ENCODE data around the gene SOBP.

SOBP gene

DNA sequence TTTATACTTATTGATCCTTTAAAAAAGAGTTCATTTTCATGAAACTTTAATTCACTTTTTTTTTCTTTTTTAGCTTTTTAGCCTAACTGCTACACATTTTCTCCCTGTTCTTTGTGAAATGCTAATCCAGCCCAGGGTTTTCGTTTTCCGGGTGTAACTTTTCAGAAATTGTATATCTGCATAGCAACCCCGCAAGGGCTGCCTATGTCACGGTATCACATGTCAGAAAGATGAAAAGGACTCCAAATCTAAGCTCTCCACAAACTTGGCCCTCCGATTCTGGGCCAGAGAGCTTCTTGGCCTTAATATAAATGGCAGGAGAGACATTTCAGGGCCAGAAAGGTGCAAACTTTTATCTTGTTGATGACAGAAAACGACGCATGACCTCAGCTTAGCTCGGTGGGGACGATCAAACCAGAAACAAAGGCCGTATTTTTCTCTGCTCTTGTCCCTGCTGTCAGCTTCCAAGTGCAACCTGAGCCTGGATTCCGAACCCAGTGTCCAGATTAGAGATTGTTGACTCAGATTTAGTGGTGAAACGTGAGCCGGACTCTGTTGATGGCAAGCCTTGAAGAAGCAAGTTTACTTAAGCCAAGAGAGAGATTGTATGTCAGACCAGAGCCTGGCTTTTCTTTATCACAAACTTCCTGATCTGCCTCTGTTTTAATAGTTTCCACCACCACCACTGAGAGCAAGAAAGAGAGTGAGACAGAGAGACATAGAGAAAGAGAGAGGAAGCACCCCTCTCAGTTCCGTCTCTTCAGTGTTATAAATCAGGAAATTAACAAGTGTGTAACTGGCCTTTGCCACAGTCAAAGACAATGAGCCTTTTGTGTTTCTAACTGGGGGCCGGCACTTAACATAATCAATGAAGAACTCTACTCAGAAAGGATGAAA lies 176.4 kb downstream of the SOBP start (continued):
- no peak for TF ChIP-seq ZNF529 (tag by site-specific recombination; IDR thresholded peaks at IDR 0.05; ENCODE audit: insufficient replicate concordance)
- no peak for TF ChIP-seq GLI4 (tag by site-specific recombination; IDR thresholded peaks at IDR 0.05)
- TF ChIP-seq ZNF654 (tag by site-specific recombination; IDR thresholded peaks at IDR 0.05; ENCODE audit: low read depth) = no peak
- 0 out of 2 replicates have a peak, but pooled peaks have one; percentile 50 for TF ChIP-seq ZNF24 (tag by site-specific recombination; IDR thresholded peaks at IDR 0.05)
- TF ChIP-seq MYNN (tag by site-specific recombination; IDR thresholded peaks at IDR 0.05; ENCODE audit: borderline replicate concordance) = peak; percentile 50; the same call in 1 of the 2 replicates
- TF ChIP-seq GFI1B (tag by site-specific recombination; IDR thresholded peaks at IDR 0.05) = peak; percentile 99
- TF ChIP-seq FEZF1 (tag by site-specific recombination; IDR thresholded peaks at IDR 0.05) = peak; percentile 79
- TF ChIP-seq EGR2 (tag by site-specific recombination; IDR thresholded peaks at IDR 0.05; ENCODE audit: low read depth) = no peak
- peak; percentile 30; the same call in 1 of the 2 replicates for TF ChIP-seq ZNF10 (tag by site-specific recombination; IDR thresholded peaks at IDR 0.05)
- peak; percentile 90 for TF ChIP-seq SP7 (tag by site-specific recombination; IDR thresholded peaks at IDR 0.05)
- no peak for TF ChIP-seq ZNF510 (tag by site-specific recombination; IDR thresholded peaks at IDR 0.05; ENCODE audit: insufficient replicate concordance)
- no peak for TF ChIP-seq GLIS2 (tag by site-specific recombination; IDR thresholded peaks at IDR 0.05)
- peak; percentile 94 for TF ChIP-seq TRIM28 (IDR thresholded peaks at IDR 0.05; ENCODE audit: borderline replicate concordance, low read length)
- TF ChIP-seq ZNF843 (tag by site-specific recombination; IDR thresholded peaks at IDR 0.05) = peak; percentile 95
- peak; percentile 95 for TF ChIP-seq ZNF596 (tag by site-specific recombination; IDR thresholded peaks at IDR 0.05)
- peak; percentile 44 for TF ChIP-seq SETDB1 (IDR thresholded peaks at IDR 0.05; ENCODE audit: insufficient read length, low read length)
- TF ChIP-seq ZNF501 (tag by site-specific recombination; IDR thresholded peaks at IDR 0.05) = peak; percentile 67; the same call in 1 of the 2 replicates
- TF ChIP-seq ZNF146 (tag by site-specific recombination; IDR thresholded peaks at IDR 0.05) = no peak
- TF ChIP-seq, protein P1, sequence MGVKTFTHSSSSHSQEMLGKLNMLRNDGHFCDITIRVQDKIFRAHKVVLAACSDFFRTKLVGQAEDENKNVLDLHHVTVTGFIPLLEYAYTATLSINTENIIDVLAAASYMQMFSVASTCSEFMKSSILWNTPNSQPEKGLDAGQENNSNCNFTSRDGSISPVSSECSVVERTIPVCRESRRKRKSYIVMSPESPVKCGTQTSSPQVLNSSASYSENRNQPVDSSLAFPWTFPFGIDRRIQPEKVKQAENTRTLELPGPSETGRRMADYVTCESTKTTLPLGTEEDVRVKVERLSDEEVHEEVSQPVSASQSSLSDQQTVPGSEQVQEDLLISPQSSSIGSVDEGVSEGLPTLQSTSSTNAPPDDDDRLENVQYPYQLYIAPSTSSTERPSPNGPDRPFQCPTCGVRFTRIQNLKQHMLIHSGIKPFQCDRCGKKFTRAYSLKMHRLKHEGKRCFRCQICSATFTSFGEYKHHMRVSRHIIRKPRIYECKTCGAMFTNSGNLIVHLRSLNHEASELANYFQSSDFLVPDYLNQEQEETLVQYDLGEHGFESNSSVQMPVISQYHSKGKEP (tag by site-specific recombination; IDR thresholded peaks at IDR 0.05) = peak; percentile 4; the same call in 1 of the 2 replicates
- no peak for TF ChIP-seq MZF1 (tag by site-specific recombination; IDR thresholded peaks at IDR 0.05; ENCODE audit: borderline replicate concordance)
- TF ChIP-seq ZNF184 (tag by site-specific recombination; IDR thresholded peaks at IDR 0.05) = 0 out of 2 replicates have a peak, but pooled peaks have one; percentile 18
- TF ChIP-seq, protein P2, sequence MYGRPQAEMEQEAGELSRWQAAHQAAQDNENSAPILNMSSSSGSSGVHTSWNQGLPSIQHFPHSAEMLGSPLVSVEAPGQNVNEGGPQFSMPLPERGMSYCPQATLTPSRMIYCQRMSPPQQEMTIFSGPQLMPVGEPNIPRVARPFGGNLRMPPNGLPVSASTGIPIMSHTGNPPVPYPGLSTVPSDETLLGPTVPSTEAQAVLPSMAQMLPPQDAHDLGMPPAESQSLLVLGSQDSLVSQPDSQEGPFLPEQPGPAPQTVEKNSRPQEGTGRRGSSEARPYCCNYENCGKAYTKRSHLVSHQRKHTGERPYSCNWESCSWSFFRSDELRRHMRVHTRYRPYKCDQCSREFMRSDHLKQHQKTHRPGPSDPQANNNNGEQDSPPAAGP (tag by site-specific recombination; IDR thresholded peaks at IDR 0.05) = 0 out of 2 replicates have a peak, but pooled peaks have one; percentile 44
- TF ChIP-seq, protein P3, sequence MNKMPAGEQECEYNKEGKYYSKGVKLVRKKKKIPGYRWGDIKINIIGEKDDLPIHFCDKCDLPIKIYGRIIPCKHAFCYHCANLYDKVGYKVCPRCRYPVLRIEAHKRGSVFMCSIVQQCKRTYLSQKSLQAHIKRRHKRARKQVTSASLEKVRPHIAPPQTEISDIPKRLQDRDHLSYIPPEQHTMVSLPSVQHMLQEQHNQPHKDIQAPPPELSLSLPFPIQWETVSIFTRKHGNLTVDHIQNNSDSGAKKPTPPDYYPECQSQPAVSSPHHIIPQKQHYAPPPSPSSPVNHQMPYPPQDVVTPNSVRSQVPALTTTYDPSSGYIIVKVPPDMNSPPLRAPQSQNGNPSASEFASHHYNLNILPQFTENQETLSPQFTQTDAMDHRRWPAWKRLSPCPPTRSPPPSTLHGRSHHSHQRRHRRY (tag by site-specific recombination; IDR thresholded peaks at IDR 0.05) = no peak
- TF ChIP-seq, protein P4, sequence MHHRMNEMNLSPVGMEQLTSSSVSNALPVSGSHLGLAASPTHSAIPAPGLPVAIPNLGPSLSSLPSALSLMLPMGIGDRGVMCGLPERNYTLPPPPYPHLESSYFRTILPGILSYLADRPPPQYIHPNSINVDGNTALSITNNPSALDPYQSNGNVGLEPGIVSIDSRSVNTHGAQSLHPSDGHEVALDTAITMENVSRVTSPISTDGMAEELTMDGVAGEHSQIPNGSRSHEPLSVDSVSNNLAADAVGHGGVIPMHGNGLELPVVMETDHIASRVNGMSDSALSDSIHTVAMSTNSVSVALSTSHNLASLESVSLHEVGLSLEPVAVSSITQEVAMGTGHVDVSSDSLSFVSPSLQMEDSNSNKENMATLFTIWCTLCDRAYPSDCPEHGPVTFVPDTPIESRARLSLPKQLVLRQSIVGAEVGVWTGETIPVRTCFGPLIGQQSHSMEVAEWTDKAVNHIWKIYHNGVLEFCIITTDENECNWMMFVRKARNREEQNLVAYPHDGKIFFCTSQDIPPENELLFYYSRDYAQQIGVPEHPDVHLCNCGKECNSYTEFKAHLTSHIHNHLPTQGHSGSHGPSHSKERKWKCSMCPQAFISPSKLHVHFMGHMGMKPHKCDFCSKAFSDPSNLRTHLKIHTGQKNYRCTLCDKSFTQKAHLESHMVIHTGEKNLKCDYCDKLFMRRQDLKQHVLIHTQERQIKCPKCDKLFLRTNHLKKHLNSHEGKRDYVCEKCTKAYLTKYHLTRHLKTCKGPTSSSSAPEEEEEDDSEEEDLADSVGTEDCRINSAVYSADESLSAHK (tag by site-specific recombination; IDR thresholded peaks at IDR 0.05) = peak; percentile 85
- no peak for TF ChIP-seq ZNF202 (tag by site-specific recombination; IDR thresholded peaks at IDR 0.05; ENCODE audit: borderline replicate concordance)
- TF ChIP-seq, protein P5, sequence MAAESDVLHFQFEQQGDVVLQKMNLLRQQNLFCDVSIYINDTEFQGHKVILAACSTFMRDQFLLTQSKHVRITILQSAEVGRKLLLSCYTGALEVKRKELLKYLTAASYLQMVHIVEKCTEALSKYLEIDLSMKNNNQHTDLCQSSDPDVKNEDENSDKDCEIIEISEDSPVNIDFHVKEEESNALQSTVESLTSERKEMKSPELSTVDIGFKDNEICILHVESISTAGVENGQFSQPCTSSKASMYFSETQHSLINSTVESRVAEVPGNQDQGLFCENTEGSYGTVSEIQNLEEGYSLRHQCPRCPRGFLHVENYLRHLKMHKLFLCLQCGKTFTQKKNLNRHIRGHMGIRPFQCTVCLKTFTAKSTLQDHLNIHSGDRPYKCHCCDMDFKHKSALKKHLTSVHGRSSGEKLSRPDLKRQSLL (tag by site-specific recombination; IDR thresholded peaks at IDR 0.05) = 0 out of 2 replicates have a peak, but pooled peaks have one; percentile 31
- TF ChIP-seq, protein P6, sequence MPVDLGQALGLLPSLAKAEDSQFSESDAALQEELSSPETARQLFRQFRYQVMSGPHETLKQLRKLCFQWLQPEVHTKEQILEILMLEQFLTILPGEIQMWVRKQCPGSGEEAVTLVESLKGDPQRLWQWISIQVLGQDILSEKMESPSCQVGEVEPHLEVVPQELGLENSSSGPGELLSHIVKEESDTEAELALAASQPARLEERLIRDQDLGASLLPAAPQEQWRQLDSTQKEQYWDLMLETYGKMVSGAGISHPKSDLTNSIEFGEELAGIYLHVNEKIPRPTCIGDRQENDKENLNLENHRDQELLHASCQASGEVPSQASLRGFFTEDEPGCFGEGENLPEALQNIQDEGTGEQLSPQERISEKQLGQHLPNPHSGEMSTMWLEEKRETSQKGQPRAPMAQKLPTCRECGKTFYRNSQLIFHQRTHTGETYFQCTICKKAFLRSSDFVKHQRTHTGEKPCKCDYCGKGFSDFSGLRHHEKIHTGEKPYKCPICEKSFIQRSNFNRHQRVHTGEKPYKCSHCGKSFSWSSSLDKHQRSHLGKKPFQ (tag by site-specific recombination; IDR thresholded peaks at IDR 0.05) = 0 out of 2 replicates have a peak, but pooled peaks have one; percentile 27
- TF ChIP-seq, protein P7, sequence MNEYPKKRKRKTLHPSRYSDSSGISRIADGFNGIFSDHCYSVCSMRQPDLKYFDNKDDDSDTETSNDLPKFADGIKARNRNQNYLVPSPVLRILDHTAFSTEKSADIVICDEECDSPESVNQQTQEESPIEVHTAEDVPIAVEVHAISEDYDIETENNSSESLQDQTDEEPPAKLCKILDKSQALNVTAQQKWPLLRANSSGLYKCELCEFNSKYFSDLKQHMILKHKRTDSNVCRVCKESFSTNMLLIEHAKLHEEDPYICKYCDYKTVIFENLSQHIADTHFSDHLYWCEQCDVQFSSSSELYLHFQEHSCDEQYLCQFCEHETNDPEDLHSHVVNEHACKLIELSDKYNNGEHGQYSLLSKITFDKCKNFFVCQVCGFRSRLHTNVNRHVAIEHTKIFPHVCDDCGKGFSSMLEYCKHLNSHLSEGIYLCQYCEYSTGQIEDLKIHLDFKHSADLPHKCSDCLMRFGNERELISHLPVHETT (tag by site-specific recombination; IDR thresholded peaks at IDR 0.05) = peak; percentile 54; the same call in 1 of the 2 replicates

Measured in HEK293 (cell line).